Liver (tissue), 3 donors: ENCODE results near the gene SPECC1.

Experiments
- EGR1 ChIP-seq, 2 donors: IDR thresholded peaks; 2 replicates each; pipeline ENCODE4 v1.6.1; 2016 to 2018; ENCODE audit warnings: antibody characterized with exemption in 2 of 2, low read depth in 2 of 2
- JUND ChIP-seq, 2 donors: IDR thresholded peaks; 2 replicates each; pipeline ENCODE4 v1.6.1; 2016; ENCODE audit warnings: antibody characterized with exemption in 2 of 2
- TAF1 ChIP-seq: conservative IDR thresholded peaks from 2 replicates; pipeline ENCODE4 v1.6.1; 2016; ENCODE audit warnings: antibody characterized with exemption, mild to moderate bottlenecking
- TF ChIP-seq, protein P1 (sequence below): fragments of 150-350 bp; IDR thresholded peaks from 2 replicates; pipeline ENCODE4 v1.5.1; 2017; ENCODE audit warnings: improper control_type of control experiment, low read depth, low read length; ENCODE audit not compliant: missing input control
- TF ChIP-seq, protein P2 (sequence below): IDR thresholded peaks from 2 replicates; pipeline ENCODE4 v1.6.1; 2016; ENCODE audit warnings: antibody characterized with exemption
- donor health status: healthy.
- donor health status: healthy.

DNA sequence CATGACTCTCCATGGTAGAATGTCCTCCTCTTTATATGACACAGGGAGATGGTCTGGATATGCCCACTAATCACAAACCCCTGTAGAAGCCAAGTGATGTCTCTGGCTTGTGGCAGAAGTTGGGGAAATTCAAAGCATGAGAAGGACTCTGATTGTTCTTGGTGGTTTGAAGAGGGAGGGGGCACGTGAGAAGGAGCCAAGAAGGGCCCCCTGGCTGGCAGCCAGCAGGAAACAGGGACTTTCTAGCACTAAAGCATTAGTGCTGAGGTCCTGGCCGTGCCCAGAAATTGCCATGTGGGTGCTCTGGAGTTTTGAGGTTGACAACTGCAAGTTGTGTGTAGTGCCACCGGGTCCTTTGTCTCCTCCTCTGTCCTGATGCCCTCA is 258.3 kb downstream of the SPECC1 start:
- TF ChIP-seq TAF1 (no peak), EGR1 (IDR thresholded peaks at IDR 0.05; ENCODE audit: low read depth in 2 of 2) (no peak), JUND (IDR thresholded peaks at IDR 0.05) (no peak)
- TF ChIP-seq, protein P1, sequence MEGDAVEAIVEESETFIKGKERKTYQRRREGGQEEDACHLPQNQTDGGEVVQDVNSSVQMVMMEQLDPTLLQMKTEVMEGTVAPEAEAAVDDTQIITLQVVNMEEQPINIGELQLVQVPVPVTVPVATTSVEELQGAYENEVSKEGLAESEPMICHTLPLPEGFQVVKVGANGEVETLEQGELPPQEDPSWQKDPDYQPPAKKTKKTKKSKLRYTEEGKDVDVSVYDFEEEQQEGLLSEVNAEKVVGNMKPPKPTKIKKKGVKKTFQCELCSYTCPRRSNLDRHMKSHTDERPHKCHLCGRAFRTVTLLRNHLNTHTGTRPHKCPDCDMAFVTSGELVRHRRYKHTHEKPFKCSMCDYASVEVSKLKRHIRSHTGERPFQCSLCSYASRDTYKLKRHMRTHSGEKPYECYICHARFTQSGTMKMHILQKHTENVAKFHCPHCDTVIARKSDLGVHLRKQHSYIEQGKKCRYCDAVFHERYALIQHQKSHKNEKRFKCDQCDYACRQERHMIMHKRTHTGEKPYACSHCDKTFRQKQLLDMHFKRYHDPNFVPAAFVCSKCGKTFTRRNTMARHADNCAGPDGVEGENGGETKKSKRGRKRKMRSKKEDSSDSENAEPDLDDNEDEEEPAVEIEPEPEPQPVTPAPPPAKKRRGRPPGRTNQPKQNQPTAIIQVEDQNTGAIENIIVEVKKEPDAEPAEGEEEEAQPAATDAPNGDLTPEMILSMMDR, result no peak
- TF ChIP-seq, protein P2, sequence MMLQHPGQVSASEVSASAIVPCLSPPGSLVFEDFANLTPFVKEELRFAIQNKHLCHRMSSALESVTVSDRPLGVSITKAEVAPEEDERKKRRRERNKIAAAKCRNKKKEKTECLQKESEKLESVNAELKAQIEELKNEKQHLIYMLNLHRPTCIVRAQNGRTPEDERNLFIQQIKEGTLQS, result no peak
